Retinal pigment epithelial cell (primary cell): Measurements from ENCODE around the gene ASXL1.
"Not testable (repeated sequence)": the region's sequence is repeated elsewhere in the genome, so short reads cannot be mapped to it uniquely, and the experiment has no call there.

Experiments used
- DNase-seq: peaks from one replicate; pipeline ENCODE4 v3.0.0-alpha.2; 2010; ENCODE audit warnings: low read depth
- H3K4me3 ChIP-seq: 2 replicates; pipeline ENCODE4 v1.5.1; 2011; ENCODE audit warnings: mild to moderate bottlenecking, low read length, control low read depth, moderate library complexity
- CTCF ChIP-seq: conservative IDR thresholded peaks from 2 replicates; pipeline ENCODE4 v1.5.1; 2011; ENCODE audit warnings: low read depth, low read length, control low read depth, inconsistent platforms

The ASXL1 gene

DNA sequence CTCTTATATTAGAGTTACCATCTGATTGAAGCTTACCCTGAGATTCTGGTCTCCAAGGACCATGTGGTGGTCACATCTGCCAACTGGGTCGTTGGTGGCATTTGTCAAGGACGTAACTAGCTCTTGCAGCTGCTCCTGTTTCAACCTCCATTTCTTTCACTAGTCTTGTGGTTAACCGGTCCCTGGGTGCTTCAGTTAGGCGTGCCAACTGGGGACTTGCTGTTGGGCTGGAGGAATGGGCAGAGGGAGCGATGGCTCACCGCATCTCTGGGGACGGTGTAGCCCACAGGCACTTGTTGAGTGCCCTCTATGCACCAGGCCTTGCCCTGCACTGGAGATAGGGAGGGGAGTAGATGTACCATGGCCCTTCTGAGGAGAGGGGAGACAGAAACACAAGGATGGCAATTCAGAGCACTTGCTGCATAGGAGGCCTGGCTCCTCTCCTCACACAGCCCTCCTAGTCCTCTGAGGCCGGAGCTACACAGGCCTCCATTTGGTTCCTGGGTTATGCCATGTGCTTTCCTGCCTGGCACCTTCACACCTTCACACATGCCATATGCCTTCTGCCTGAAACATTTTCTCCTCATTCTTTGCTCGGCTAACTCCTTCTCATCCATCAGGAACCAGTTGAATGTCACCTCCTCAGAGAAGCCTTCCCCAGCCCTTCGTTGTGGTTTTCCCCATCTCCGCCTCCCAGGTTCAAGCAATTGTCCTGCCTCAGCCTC is 20.0 kb upstream of the ASXL1 start:
- no peak for DNase-seq
- TF ChIP-seq CTCF = no peak
- H3K4me3 ChIP-seq = no peak overlapping the region

DNA sequence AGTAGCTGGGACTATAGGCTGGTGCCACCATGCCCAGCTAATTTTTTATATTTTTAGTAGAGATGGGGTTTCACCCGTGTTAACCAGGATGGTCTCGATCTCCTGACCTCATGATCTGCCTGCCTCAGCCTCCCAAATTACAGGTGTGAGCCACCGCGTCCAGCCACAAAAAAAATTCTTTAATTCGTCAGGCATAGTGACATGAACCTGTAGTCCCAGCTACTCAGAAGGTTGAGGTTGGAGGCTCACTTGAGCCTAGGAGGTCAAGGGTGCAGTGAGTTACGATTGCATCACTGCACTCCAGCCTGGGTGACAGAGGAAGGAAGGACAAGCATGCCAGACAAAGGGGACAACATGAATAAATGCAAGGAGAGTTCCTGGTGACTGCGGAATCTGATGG is 19.5 kb upstream of the ASXL1 start:
- DNase-seq = no peak
- H3K4me3 ChIP-seq = no peak overlapping the region
- no peak for TF ChIP-seq CTCF

GRCh38 chr20:32339116-32339515 is 19.0 kb upstream of the ASXL1 start:
- no peak for TF ChIP-seq CTCF
- H3K4me3 ChIP-seq = no peak overlapping the region
- no peak for DNase-seq

- H3K4me3 ChIP-seq, DNase-seq: not testable (repeated sequence)
Observed at GRCh38 chr20:32341053-32341452, 17.1 kb upstream of the ASXL1 start.

GRCh38 chr20:32343439-32343838 is 14.7 kb upstream of the ASXL1 start:
- TF ChIP-seq CTCF = no peak
- DNase-seq = no peak
- H3K4me3 ChIP-seq = no peak overlapping the region

DNA sequence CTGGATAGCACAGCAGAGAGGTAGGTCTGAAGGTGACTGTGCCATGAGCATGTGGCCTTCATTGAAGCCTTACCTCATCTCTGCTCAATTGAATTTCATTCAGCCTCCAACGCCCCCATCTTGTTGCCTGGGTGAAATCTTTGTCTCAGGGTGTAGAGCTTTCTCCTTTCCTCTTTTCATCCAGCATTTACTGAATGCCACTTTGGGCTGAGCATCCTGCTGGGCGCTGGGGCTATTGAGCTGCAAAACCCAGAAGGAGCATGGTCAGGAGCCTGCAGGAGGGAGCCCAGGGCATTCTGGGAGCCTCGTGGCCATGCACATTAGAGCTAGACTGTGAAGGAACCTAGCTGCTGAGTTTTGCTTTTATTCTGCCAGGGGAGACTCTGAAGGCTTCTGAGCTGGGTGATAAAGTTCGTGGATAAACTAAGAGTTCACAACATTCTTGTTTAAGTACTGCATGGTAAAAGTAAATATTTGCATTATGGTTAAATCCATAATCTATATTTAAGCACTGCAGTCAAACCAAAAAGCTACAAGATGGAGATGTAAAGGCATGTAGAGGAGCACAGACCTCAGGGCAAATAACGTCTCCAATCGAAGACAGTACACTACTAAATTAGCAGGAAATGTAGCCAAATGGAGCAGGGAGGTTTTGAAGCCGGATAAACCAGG is 13.2 kb upstream of the ASXL1 start:
- no peak for DNase-seq
- no peak for TF ChIP-seq CTCF
- no peak overlapping the region for H3K4me3 ChIP-seq

GRCh38 chr20:32348207-32348606 is 9.9 kb upstream of the ASXL1 start:
- no peak for TF ChIP-seq CTCF
- no peak for DNase-seq
- H3K4me3 ChIP-seq = no peak overlapping the region
